ENCODE results near the gene POLE2. TPM values are rescaled to one million over a fixed set of nuclear protein-coding genes. Genes with fewer than 3 reads are reported as not detected.

Gene POLE2
- total and polyA plus RNA-seq, 2 of the 4 experiments (the other 2 are of a cell fraction), result 12.2 to 12.3 TPM

DNA sequence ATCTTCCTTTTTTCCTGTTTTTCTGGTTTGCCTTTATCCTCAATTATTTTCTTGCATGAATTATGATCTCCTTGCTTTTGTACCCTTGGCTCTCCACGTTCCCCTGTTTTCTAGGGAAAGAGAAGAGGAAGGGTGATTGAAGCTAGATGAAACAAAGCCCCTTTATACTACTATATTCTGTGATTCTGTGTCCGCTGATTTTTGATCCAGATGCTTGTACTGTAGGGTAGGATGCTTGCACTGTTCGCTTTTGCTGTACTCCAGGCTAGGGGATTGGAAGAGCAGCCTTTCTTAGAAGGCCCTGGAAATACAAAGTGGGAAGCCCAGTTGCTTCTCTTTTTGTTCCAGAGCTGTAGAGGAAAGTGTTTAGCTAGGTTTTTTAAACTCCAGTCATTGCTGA, 44.9 kb upstream of the POLE2 start:
- POLR2A ChIA-PET (ENCODE audit: unreplicated experiment), result no interaction called here
- TF ChIP-seq NFE2L2 (IDR thresholded peaks at IDR 0.05; ENCODE audit: low read depth, low read length) (no peak), BHLHE40 (IDR thresholded peaks at IDR 0.05; ENCODE audit: low read depth, low read length) (no peak), CHD1 (IDR thresholded peaks at IDR 0.05; ENCODE audit: low read depth, low read length) (no peak), SMC3 (IDR thresholded peaks at IDR 0.05; ENCODE audit: low read depth, low read length) (no peak), RAD21 (IDR thresholded peaks at IDR 0.05; ENCODE audit: low read length) (no peak), CEBPB (IDR thresholded peaks at IDR 0.05; ENCODE audit: low read depth, low read length) (no peak), RCOR1 (IDR thresholded peaks at IDR 0.05; ENCODE audit: insufficient replicate concordance, low read length) (no peak), MAZ (IDR thresholded peaks at IDR 0.05; ENCODE audit: borderline replicate concordance, low read depth, low read length) (no peak), MXI1 (IDR thresholded peaks at IDR 0.05; ENCODE audit: borderline replicate concordance, low read depth, low read length) (no peak), MAFK (IDR thresholded peaks at IDR 0.05; ENCODE audit: low read depth, low read length) (no peak), FOS (IDR thresholded peaks at IDR 0.05; ENCODE audit: low read depth, low read length) (no peak), RFX5 (IDR thresholded peaks at IDR 0.05; ENCODE audit: low read depth, low read length) (no peak)
- TF ChIP-seq, protein P1, sequence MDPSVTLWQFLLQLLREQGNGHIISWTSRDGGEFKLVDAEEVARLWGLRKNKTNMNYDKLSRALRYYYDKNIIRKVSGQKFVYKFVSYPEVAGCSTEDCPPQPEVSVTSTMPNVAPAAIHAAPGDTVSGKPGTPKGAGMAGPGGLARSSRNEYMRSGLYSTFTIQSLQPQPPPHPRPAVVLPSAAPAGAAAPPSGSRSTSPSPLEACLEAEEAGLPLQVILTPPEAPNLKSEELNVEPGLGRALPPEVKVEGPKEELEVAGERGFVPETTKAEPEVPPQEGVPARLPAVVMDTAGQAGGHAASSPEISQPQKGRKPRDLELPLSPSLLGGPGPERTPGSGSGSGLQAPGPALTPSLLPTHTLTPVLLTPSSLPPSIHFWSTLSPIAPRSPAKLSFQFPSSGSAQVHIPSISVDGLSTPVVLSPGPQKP (IDR thresholded peaks at IDR 0.05; ENCODE audit: borderline replicate concordance, low read depth, low read length), result no peak
- TF ChIP-seq, protein P2, sequence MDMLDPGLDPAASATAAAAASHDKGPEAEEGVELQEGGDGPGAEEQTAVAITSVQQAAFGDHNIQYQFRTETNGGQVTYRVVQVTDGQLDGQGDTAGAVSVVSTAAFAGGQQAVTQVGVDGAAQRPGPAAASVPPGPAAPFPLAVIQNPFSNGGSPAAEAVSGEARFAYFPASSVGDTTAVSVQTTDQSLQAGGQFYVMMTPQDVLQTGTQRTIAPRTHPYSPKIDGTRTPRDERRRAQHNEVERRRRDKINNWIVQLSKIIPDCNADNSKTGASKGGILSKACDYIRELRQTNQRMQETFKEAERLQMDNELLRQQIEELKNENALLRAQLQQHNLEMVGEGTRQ (IDR thresholded peaks at IDR 0.05; ENCODE audit: low read depth, low read length), result no peak
- TF ChIP-seq, protein P3, sequence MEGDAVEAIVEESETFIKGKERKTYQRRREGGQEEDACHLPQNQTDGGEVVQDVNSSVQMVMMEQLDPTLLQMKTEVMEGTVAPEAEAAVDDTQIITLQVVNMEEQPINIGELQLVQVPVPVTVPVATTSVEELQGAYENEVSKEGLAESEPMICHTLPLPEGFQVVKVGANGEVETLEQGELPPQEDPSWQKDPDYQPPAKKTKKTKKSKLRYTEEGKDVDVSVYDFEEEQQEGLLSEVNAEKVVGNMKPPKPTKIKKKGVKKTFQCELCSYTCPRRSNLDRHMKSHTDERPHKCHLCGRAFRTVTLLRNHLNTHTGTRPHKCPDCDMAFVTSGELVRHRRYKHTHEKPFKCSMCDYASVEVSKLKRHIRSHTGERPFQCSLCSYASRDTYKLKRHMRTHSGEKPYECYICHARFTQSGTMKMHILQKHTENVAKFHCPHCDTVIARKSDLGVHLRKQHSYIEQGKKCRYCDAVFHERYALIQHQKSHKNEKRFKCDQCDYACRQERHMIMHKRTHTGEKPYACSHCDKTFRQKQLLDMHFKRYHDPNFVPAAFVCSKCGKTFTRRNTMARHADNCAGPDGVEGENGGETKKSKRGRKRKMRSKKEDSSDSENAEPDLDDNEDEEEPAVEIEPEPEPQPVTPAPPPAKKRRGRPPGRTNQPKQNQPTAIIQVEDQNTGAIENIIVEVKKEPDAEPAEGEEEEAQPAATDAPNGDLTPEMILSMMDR (conservative IDR thresholded peaks at IDR 0.05; ENCODE audit: low read depth, low read length), result no peak
- no peak overlapping the region for H3K4ac ChIP-seq (ENCODE audit: low read depth, low read length)
- H3K56ac ChIP-seq (ENCODE audit: extremely low read depth, insufficient read depth, low read length), result no peak overlapping the region
- no peak overlapping the region for H4K91ac ChIP-seq (ENCODE audit: insufficient read depth, low read depth, low read length)
- no peak for DNase-seq
- no peak overlapping the region for H2BK15ac ChIP-seq (ENCODE audit: low read depth, low read length)
- no peaks in the 10 kb centered on the region for H3K9me3 ChIP-seq (ENCODE audit: control insufficient read depth, insufficient read depth, low read length)
- H3K9ac ChIP-seq (ENCODE audit: low read depth, low read length), result no peak overlapping the region
- no peaks in the 10 kb centered on the region for H4K20me1 ChIP-seq (ENCODE audit: insufficient read depth, low read length)
- H2BK120ac ChIP-seq (ENCODE audit: low read depth, low read length), result no peak overlapping the region
- in situ Hi-C loops (cut with MboI; ENCODE audit: low sequenced_read_pairs), result no loop called here
- dilution Hi-C loops (cut with HindIII; ENCODE audit: low sequenced_read_pairs, unreplicated experiment), result no loop called here
- no peak overlapping the region for H4K8ac ChIP-seq (ENCODE audit: low read depth in 2 of 2, low read length in 2 of 2)
- H3K36me3 ChIP-seq (ENCODE audit: control insufficient read depth, insufficient read depth, low read length), result no peaks in the 10 kb centered on the region
- H2AFZ ChIP-seq (replicated peaks; ENCODE audit: low read length, poor library complexity), result no peak overlapping the region
- no CpG with 5 or more reads among the region's 3 CpGs for WGBS, 2 experiments (ENCODE audit: extremely low coverage in 2 of 2, insufficient read length in 1 of 2)
- intact Hi-C loops (cut with micrococcal nuclease), result no loop called here
- H4K5ac ChIP-seq (ENCODE audit: low read depth, low read length), result no peak overlapping the region
- H3K23ac ChIP-seq (ENCODE audit: low read depth, low read length), result no peak overlapping the region
- no peak for ATAC-seq (ENCODE audit: low read depth)
- H2BK20ac ChIP-seq (ENCODE audit: low read depth, low read length), result no peak overlapping the region
- CTCF ChIA-PET, result no interaction called here
- H3K27ac ChIP-seq (ENCODE audit: insufficient read depth, low read length), result no peak overlapping the region
- no peak overlapping the region for H2BK5ac ChIP-seq (ENCODE audit: low read depth, low read length, poor library complexity, severe bottlenecking)
- no peaks in the 10 kb centered on the region for H3K9me1 ChIP-seq (ENCODE audit: insufficient read depth, low read length)
- H3K18ac ChIP-seq (ENCODE audit: low read depth, low read length), result no peak overlapping the region
- H3K79me1 ChIP-seq (ENCODE audit: low read depth in 1 of 2, low read length in 2 of 2), result no peaks in the 10 kb centered on the region
- no TSS peak for BruUV-seq (replicated peaks)
- H3K14ac ChIP-seq (replicated peaks; ENCODE audit: low read depth, low read length), result no peak overlapping the region
- no peak overlapping the region for H3K4me2 ChIP-seq (ENCODE audit: low read depth, low read length)
- no peaks in the 10 kb centered on the region for H3K4me1 ChIP-seq (ENCODE audit: control insufficient read depth, insufficient read depth, low read length)
- H2AK5ac ChIP-seq (ENCODE audit: low read depth, low read length), result no peak overlapping the region
- H3K4me3 ChIP-seq (ENCODE audit: insufficient read depth, low read depth, low read length), result no peak overlapping the region
- no peaks in the 10 kb centered on the region for H3K27me3 ChIP-seq (ENCODE audit: control insufficient read depth, insufficient read depth, low read length)
- no peak overlapping the region for H2AK9ac ChIP-seq (replicated peaks; ENCODE audit: low read depth, low read length, poor library complexity)

Data from IMR-90 (cell line).